CD4-positive, alpha-beta T cell treated with Interleukin-17A for 1 hour (primary cell): Measurements from ENCODE around the gene UGT2A2.

Experiments
- DNase-seq: peaks from one replicate; pipeline ENCODE4 v3.0.0-alpha.2; 2020

UGT2A2 gene

GRCh38 chr4:69568787-69569186 lies 70.7 kb downstream of the UGT2A2 start:
- no peak for DNase-seq

- DNase-seq = no peak
Measured at GRCh38 chr4:69563424-69563823, 76.0 kb downstream of the UGT2A2 start.

GRCh38 chr4:69549651-69550050 lies 89.8 kb downstream of the UGT2A2 start:
- DNase-seq = no peak

- DNase-seq = no peak
Measured at GRCh38 chr4:69546134-69546765, 93.2 kb downstream of the UGT2A2 start.
